ENCODE data around the gene ERVMER34-1. TPM values are rescaled to one million over a fixed set of nuclear protein-coding genes. Genes with fewer than 3 reads are reported as not detected.

The ERVMER34-1 gene
- total RNA-seq, 1 experiment from 2014 or later: 0.92 TPM

DNA sequence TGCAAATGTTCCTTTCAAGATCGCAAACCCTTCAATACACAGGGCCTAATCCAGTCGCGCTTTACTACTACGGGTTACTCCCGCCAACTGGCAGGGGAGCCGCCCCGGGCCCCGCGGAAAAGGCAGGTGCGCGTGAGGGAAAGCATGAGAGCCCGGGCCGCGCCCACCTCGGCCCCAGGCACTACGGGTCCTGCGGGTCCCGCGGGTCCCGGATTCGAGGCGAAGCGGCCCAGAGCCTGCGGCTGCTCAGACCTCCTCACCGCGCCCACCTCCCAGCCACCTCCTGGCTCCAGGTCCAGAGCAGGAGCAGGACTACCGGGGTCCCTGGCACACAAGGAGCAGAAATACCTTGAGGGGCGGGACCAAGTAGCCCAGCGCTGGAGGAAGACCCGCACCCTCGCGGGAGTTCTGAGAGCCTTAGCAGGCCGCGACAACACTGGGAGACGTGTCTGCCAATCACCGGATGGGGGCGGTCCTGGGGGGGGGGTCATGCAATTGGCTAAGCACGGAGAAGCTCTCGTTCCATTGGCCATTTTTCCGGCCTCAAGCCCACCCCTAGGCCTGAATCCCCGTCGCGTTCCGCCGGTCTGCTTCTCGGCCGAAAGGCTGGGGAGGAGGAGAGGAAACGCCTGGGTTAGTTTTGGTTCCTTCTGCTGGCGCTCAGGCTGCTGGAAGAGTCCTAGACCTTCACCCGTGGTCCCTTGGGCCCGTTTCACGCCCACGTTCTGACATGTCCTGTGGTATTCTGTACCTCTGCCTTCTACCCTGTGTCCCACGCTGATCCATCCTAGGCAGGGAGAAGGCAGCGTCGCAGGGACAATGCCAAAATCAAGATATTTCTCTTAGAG lies 29.0 kb downstream of the ERVMER34-1 start:
- Histone ChIP-seq H3K27ac (peak overlapping the region; percentile 42), H3K4me2 (peak overlapping the region; percentile 92), H3K9me2 (ENCODE audit: insufficient read depth) (no peaks in the 10 kb centered on the region), H3F3A (ENCODE audit: insufficient read depth, low read depth) (peaks cover 41% of the 10 kb centered on the region), H3K36me3 (ENCODE audit: low read depth) (no peaks in the 10 kb centered on the region), H4K20me1 (ENCODE audit: insufficient read depth) (no peaks in the 10 kb centered on the region), H3K4me3 (peak overlapping the region; percentile 79), H3K27me3 (ENCODE audit: insufficient read depth, low read depth) (no peaks in the 10 kb centered on the region), H3K9me3 (ENCODE audit: insufficient read depth, low read depth) (no peaks in the 10 kb centered on the region), H3K4me1 (replicated peaks; ENCODE audit: insufficient read depth) (peaks cover 11% of the 10 kb centered on the region; the same call in 1 of the 2 replicates), H2AFZ (peak overlapping the region; percentile 92), H3K79me2 (ENCODE audit: low read depth) (no peaks in the 10 kb centered on the region)
- ChIA-PET POLR2A (ENCODE audit: unreplicated experiment) (interaction anchor here (0.5 to 1.5 kb wide), 11 partner anchors 10 to 475 kb away, joined by 3 to 34 read pairs (median 4); no protein-coding TSS in a partner anchor), CTCF (interaction anchor here (0.6 to 0.7 kb wide), 3 partner anchors 112 to 142 kb away, joined by 3 to 7 read pairs (median 6); no protein-coding TSS in a partner anchor)
- DNase-seq: peak; percentile 88 to 92
- intact Hi-C loops (cut with micrococcal nuclease; ENCODE audit: unreplicated experiment): loop anchor here (1.0 to 5.0 kb wide), 3 partner anchors 10 to 260 kb away; no protein-coding TSS in a partner anchor
- no peak for TF ChIP-seq EZH2 (IDR thresholded peaks at IDR 0.05; ENCODE audit: low read depth)
- TF ChIP-seq, protein P1, sequence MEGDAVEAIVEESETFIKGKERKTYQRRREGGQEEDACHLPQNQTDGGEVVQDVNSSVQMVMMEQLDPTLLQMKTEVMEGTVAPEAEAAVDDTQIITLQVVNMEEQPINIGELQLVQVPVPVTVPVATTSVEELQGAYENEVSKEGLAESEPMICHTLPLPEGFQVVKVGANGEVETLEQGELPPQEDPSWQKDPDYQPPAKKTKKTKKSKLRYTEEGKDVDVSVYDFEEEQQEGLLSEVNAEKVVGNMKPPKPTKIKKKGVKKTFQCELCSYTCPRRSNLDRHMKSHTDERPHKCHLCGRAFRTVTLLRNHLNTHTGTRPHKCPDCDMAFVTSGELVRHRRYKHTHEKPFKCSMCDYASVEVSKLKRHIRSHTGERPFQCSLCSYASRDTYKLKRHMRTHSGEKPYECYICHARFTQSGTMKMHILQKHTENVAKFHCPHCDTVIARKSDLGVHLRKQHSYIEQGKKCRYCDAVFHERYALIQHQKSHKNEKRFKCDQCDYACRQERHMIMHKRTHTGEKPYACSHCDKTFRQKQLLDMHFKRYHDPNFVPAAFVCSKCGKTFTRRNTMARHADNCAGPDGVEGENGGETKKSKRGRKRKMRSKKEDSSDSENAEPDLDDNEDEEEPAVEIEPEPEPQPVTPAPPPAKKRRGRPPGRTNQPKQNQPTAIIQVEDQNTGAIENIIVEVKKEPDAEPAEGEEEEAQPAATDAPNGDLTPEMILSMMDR (conservative IDR thresholded peaks at IDR 0.05): no peak
- BruUV-seq (replicated peaks): no TSS peak

DNA sequence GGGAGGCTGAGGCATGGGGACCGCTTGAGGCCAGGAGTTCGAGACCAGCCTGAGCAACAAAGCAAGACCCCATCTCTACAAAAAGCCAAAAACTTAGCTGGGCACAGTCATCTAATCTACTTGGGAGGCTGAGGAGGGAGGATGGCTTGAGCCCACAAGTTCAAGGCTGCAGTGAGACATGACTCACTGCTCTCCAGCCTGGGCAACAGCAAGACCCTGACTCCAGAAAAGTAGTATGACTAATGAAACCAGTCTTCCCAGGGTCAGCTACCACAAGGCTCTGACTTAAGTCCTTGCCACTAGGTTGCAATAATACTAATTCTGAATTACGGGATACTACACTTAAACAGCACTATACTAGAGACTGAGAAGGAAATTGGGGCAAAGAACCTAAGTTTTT lies 33.1 kb downstream of the ERVMER34-1 start:
- Histone ChIP-seq H2AFZ (no peak overlapping the region), H3K36me3 (ENCODE audit: low read depth) (peaks cover 31% of the 10 kb centered on the region), H3K79me2 (ENCODE audit: low read depth) (peaks cover 23% of the 10 kb centered on the region), H3K4me3 (no peak overlapping the region), H3F3A (ENCODE audit: insufficient read depth, low read depth) (peaks cover 77% of the 10 kb centered on the region), H3K9me2 (ENCODE audit: insufficient read depth) (no peaks in the 10 kb centered on the region), H4K20me1 (ENCODE audit: insufficient read depth) (no peaks in the 10 kb centered on the region), H3K27me3 (ENCODE audit: insufficient read depth, low read depth) (no peaks in the 10 kb centered on the region), H3K9me3 (ENCODE audit: insufficient read depth, low read depth) (no peaks in the 10 kb centered on the region), H3K27ac (no peak overlapping the region), H3K4me1 (replicated peaks; ENCODE audit: insufficient read depth) (peaks cover 25% of the 10 kb centered on the region), H3K4me2 (no peak overlapping the region)
- CTCF ChIA-PET: no interaction called here
- DNase-seq: no peak
- TF ChIP-seq, protein P1 (conservative IDR thresholded peaks at IDR 0.05): no peak
- no peak for TF ChIP-seq EZH2 (IDR thresholded peaks at IDR 0.05; ENCODE audit: low read depth)
- POLR2A ChIA-PET (ENCODE audit: unreplicated experiment): no interaction called here
- no TSS peak for BruUV-seq (replicated peaks)
- intact Hi-C loops (cut with micrococcal nuclease; ENCODE audit: unreplicated experiment): loop anchor here (10.0 kb wide), 2 partner anchors 133 to 873 kb away; partner anchors contain the start of gene DCUN1D4

DNA sequence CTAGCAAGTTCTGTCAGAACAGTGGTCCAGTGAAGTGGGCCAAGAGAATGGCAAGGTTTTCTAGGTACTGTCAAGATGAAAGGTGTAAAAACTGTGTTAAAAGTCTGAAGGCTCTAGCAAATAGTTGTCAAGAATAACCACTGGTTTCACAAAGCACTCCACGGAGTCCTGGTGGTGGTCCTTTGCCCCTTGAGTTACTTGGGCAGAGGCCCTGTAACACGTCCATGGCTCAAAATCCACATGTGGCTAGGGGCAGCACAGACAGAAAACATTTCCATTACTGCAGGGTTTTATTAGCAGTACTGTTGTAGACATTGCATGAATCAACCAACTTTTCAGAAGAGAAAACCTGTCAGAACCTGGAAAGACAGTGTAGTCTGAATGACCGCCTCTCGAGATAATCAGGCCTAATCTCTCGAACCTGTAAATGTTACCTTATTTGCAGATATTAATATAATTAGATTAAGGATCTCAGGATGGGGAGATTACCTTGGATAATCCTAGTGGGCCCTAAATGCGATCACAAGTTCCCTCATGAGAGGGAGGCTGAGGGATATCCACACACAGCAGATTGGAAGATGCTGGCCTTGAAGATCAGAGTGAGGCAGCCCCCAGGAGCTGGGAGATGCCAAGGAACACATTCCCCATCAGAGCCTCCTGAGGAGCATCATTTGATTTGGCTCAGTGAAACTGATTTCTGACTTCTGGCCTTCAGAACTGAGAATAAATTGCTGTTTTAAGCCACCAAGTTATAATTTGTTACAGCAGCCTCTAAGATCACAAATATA lies 34.7 kb downstream of the ERVMER34-1 start:
- no peaks in the 10 kb centered on the region for H3K9me2 ChIP-seq (ENCODE audit: insufficient read depth)
- ChIA-PET CTCF (no interaction called here), POLR2A (ENCODE audit: unreplicated experiment) (interaction anchor here (0.6 to 0.7 kb wide), 2 partner anchors 110 to 261 kb away, joined by 4 to 6 read pairs; no protein-coding TSS in a partner anchor)
- no TSS peak for BruUV-seq (replicated peaks)
- H3K4me2 ChIP-seq: no peak overlapping the region
- no peak for DNase-seq
- no peaks in the 10 kb centered on the region for H4K20me1 ChIP-seq (ENCODE audit: insufficient read depth)
- no peak overlapping the region for H2AFZ ChIP-seq
- peaks cover 31% of the 10 kb centered on the region for H3K36me3 ChIP-seq (ENCODE audit: low read depth)
- peaks cover 26% of the 10 kb centered on the region for H3K79me2 ChIP-seq (ENCODE audit: low read depth)
- H3K4me3 ChIP-seq: no peak overlapping the region
- intact Hi-C loops (cut with micrococcal nuclease; ENCODE audit: unreplicated experiment): loop anchor here (10.0 kb wide), 2 partner anchors 132 to 872 kb away; partner anchors contain the start of gene DCUN1D4
- no peaks in the 10 kb centered on the region for H3K9me3 ChIP-seq (ENCODE audit: insufficient read depth, low read depth)
- H3K27me3 ChIP-seq (ENCODE audit: insufficient read depth, low read depth): no peaks in the 10 kb centered on the region
- peaks cover 76% of the 10 kb centered on the region for H3F3A ChIP-seq (ENCODE audit: insufficient read depth, low read depth)
- TF ChIP-seq, protein P1 (conservative IDR thresholded peaks at IDR 0.05): no peak
- no peak for TF ChIP-seq EZH2 (IDR thresholded peaks at IDR 0.05; ENCODE audit: low read depth)
- no peak overlapping the region for H3K27ac ChIP-seq
- peaks cover 22% of the 10 kb centered on the region for H3K4me1 ChIP-seq (replicated peaks; ENCODE audit: insufficient read depth)
